ENCODE results near the gene FBN2.
A peak's percentile ranks its signal among the peaks of the same experiment; 100 is the strongest.

FBN2 gene

GRCh38 chr5:128551476-128551875, 13.4 kb upstream of the FBN2 start:
- Histone ChIP-seq H3K9ac (ENCODE audit: low read depth, low read length) (no peak overlapping the region), H3K27ac (ENCODE audit: low read length) (no peak overlapping the region), H3K4me3 (ENCODE audit: low read length) (no peak overlapping the region), H3K9me3 (ENCODE audit: insufficient read depth, low read depth, low read length) (peaks cover 11% of the 10 kb centered on the region; the same call in 1 of the 2 replicates), H3K4me1 (ENCODE audit: insufficient read depth, low read length) (no peaks in the 10 kb centered on the region), H3K27me3 (ENCODE audit: insufficient read depth, low read length) (no peaks in the 10 kb centered on the region), H3K36me3 (ENCODE audit: insufficient read depth, low read depth, low read length) (no peaks in the 10 kb centered on the region)

DNA sequence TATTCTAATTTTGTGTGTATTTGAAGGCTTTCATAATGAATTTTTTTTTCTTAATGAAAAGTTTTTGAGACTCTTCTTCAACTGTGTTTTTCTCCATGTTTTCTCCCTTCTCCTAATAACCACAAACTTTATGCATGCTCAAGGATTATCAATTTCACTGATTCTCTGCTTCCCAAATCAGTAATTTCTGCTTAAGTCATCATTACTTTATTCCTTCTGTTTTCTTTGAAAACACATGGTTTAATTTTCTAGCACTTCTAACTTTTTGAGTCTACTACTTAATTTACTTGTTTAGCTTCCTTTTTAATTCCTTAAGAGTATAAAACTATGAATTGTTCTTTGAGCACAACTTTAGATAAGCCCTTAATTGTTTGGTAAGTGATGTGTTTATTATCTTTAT, 11.5 kb upstream of the FBN2 start:
- Histone ChIP-seq H3K4me1 (ENCODE audit: insufficient read depth, low read length) (no peaks in the 10 kb centered on the region), H3K27ac (ENCODE audit: low read length) (no peak overlapping the region)

DNA sequence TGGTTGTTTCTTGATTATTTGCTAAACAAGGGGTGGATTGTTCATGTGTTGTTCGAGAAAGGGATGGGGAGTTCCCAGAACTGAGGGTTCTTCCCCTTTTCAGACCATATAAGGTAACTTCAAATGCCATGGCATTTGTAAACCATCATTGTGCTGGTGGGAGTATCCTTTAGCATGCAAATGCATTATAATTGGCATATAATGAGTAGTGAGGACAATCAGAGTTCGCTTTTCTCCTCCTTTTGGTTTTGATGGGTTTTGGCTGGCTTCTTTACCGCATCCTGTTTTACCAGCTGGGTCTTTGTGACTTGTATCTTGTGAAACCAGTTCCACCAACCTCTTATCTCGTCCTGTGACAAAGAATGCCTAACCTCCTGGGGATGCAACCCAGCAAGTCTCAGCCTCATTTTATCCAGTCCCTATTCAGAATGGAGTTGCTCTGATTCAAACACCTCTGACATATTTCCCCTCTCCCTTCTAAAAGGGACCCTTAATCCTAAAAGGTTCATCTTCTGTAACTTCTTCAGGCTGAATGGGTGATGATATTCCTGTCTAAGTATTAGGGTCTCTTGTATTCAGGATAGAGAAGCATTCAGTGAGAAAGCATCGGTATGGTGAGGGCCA, 8.7 kb upstream of the FBN2 start:
- H3K9me3 ChIP-seq (ENCODE audit: insufficient read depth, low read depth, low read length), result no peaks in the 10 kb centered on the region
- no peaks in the 10 kb centered on the region for H3K27me3 ChIP-seq (ENCODE audit: insufficient read depth, low read length)
- H3K27ac ChIP-seq (ENCODE audit: low read length), result no peak overlapping the region
- peak overlapping the region; percentile 40; the same call in 1 of the 2 replicates for H3K9ac ChIP-seq (ENCODE audit: low read depth, low read length)
- H3K4me1 ChIP-seq (ENCODE audit: insufficient read depth, low read length), result no peaks in the 10 kb centered on the region
- no peaks in the 10 kb centered on the region for H3K36me3 ChIP-seq (ENCODE audit: insufficient read depth, low read depth, low read length)
- H3K4me3 ChIP-seq (ENCODE audit: low read length), result no peak overlapping the region

More for the DNA sequence above, 11.5 kb upstream of the FBN2 start:
- H3K4me3 ChIP-seq (ENCODE audit: low read length), result no peak overlapping the region
- H3K36me3 ChIP-seq (ENCODE audit: insufficient read depth, low read depth, low read length), result no peaks in the 10 kb centered on the region
- no peak overlapping the region for H3K9ac ChIP-seq (ENCODE audit: low read depth, low read length)
- H3K27me3 ChIP-seq (ENCODE audit: insufficient read depth, low read length), result no peaks in the 10 kb centered on the region
- H3K9me3 ChIP-seq (ENCODE audit: insufficient read depth, low read depth, low read length), result peaks cover 11% of the 10 kb centered on the region; the same call in 1 of the 2 replicates

GRCh38 chr5:128541385-128541784, 3.3 kb upstream of the FBN2 start:
- Histone ChIP-seq H3K27ac (ENCODE audit: low read length) (no peak overlapping the region), H3K9me3 (ENCODE audit: insufficient read depth, low read depth, low read length) (no peaks in the 10 kb centered on the region), H3K9ac (ENCODE audit: low read depth, low read length) (no peak overlapping the region), H3K4me1 (ENCODE audit: insufficient read depth, low read length) (no peaks in the 10 kb centered on the region), H3K27me3 (ENCODE audit: insufficient read depth, low read length) (peaks cover 34% of the 10 kb centered on the region), H3K4me3 (ENCODE audit: low read length) (no peak overlapping the region), H3K36me3 (ENCODE audit: insufficient read depth, low read depth, low read length) (no peaks in the 10 kb centered on the region)

DNA sequence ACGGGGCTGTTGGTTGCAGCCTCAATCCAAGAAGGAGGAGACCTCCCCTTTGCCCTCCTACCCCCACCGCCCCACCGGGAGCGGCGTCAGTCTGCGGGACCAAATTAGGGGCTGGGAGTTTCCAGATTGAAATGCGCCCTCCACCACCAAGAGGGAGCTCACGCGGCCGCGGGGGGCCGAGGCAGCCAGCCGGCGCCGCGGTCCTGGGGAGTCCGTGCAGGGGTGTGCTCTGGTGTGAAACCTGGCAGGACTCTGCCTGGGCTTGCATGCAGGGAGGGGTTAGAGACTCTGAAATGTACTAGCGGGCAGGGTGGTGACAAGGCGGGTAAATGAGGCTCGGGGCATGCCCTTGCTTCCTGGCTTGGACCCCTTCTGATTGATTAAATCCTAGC, 989 bp upstream of the FBN2 start:
- H3K27ac ChIP-seq (ENCODE audit: low read length), result no peak overlapping the region
- H3K4me3 ChIP-seq (ENCODE audit: low read length), result peak overlapping the region; percentile 62
- peaks cover 53% of the 10 kb centered on the region for H3K27me3 ChIP-seq (ENCODE audit: insufficient read depth, low read length)
- H3K9me3 ChIP-seq (ENCODE audit: insufficient read depth, low read depth, low read length), result no peaks in the 10 kb centered on the region
- peaks cover 4% of the 10 kb centered on the region; the same call in 1 of the 2 replicates for H3K4me1 ChIP-seq (ENCODE audit: insufficient read depth, low read length)
- peak overlapping the region; percentile 68; the same call in 1 of the 2 replicates for H3K9ac ChIP-seq (ENCODE audit: low read depth, low read length)
- H3K36me3 ChIP-seq (ENCODE audit: insufficient read depth, low read depth, low read length), result no peaks in the 10 kb centered on the region

GRCh38 chr5:128538250-128539037, 399 bp upstream of the FBN2 start:
- peaks cover 4% of the 10 kb centered on the region; the same call in 1 of the 2 replicates for H3K4me1 ChIP-seq (ENCODE audit: insufficient read depth, low read length)
- H3K27me3 ChIP-seq (ENCODE audit: insufficient read depth, low read length), result peaks cover 53% of the 10 kb centered on the region
- no peaks in the 10 kb centered on the region for H3K9me3 ChIP-seq (ENCODE audit: insufficient read depth, low read depth, low read length)
- no peak overlapping the region for H3K27ac ChIP-seq (ENCODE audit: low read length)
- H3K9ac ChIP-seq (ENCODE audit: low read depth, low read length), result peak overlapping the region; percentile 68; the same call in 1 of the 2 replicates
- H3K4me3 ChIP-seq (ENCODE audit: low read length), result peak overlapping the region; percentile 62
- no peaks in the 10 kb centered on the region for H3K36me3 ChIP-seq (ENCODE audit: insufficient read depth, low read depth, low read length)

- H3K27ac ChIP-seq (ENCODE audit: low read length), result no peak overlapping the region
- peaks cover 53% of the 10 kb centered on the region for H3K27me3 ChIP-seq (ENCODE audit: insufficient read depth, low read length)
- H3K9ac ChIP-seq (ENCODE audit: low read depth, low read length), result peak overlapping the region; percentile 67; the same call in 1 of the 2 replicates
These were observed 635 bp downstream of the FBN2 start for GRCh38 chr5:128537221-128537999.

GRCh38 chr5:128536254-128537220, 1.5 kb downstream of the FBN2 start:
- peak overlapping the region; percentile 62 for H3K4me3 ChIP-seq (ENCODE audit: low read length)

More at GRCh38 chr5:128537221-128537999, 635 bp downstream of the FBN2 start:
- Histone ChIP-seq H3K4me3 (ENCODE audit: low read length) (peak overlapping the region; percentile 62), H3K9me3 (ENCODE audit: insufficient read depth, low read depth, low read length) (no peaks in the 10 kb centered on the region), H3K4me1 (ENCODE audit: insufficient read depth, low read length) (peaks cover 4% of the 10 kb centered on the region; the same call in 1 of the 2 replicates), H3K36me3 (ENCODE audit: insufficient read depth, low read depth, low read length) (no peaks in the 10 kb centered on the region)

DNA sequence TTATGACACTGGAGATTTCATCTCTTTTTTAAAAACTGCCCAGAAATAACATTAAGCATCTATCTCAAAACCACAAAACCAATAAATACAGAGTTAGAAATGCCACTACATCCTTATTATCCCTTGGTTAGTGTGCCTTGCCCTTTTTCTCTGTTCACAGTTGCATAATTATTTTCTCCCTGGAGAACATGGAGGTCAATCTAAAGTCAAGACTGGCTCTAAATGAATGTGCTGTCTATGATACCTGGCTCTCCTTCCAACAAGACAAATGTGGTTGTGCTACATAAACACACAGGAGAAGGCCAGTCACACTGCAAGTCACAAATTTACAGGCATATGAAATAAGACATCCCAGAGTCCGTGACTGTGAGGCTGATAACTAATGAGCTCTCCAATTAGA, 2.8 kb downstream of the FBN2 start:
- Histone ChIP-seq H3K4me1 (ENCODE audit: insufficient read depth, low read length) (peaks cover 9% of the 10 kb centered on the region), H3K27me3 (ENCODE audit: insufficient read depth, low read length) (peaks cover 48% of the 10 kb centered on the region), H3K36me3 (ENCODE audit: insufficient read depth, low read depth, low read length) (0 out of 2 replicates have a peak, but pooled peaks cover 3% of the 10 kb centered on the region), H3K4me3 (ENCODE audit: low read length) (peak overlapping the region; percentile 62; the same call in 1 of the 2 replicates), H3K9ac (ENCODE audit: low read depth, low read length) (no peak overlapping the region), H3K27ac (ENCODE audit: low read length) (no peak overlapping the region), H3K9me3 (ENCODE audit: insufficient read depth, low read depth, low read length) (no peaks in the 10 kb centered on the region)

More at GRCh38 chr5:128536254-128537220, 1.5 kb downstream of the FBN2 start:
- H3K27me3 ChIP-seq (ENCODE audit: insufficient read depth, low read length), result peaks cover 53% of the 10 kb centered on the region
- no peaks in the 10 kb centered on the region for H3K9me3 ChIP-seq (ENCODE audit: insufficient read depth, low read depth, low read length)
- peaks cover 9% of the 10 kb centered on the region for H3K4me1 ChIP-seq (ENCODE audit: insufficient read depth, low read length)
- H3K27ac ChIP-seq (ENCODE audit: low read length), result no peak overlapping the region
- peak overlapping the region; percentile 67; the same call in 1 of the 2 replicates for H3K9ac ChIP-seq (ENCODE audit: low read depth, low read length)
- no peaks in the 10 kb centered on the region for H3K36me3 ChIP-seq (ENCODE audit: insufficient read depth, low read depth, low read length)

- H3K4me3 ChIP-seq (ENCODE audit: low read length), result no peak overlapping the region
- H3K36me3 ChIP-seq (ENCODE audit: insufficient read depth, low read depth, low read length), result 0 out of 2 replicates have a peak, but pooled peaks cover 7% of the 10 kb centered on the region
- H3K4me1 ChIP-seq (ENCODE audit: insufficient read depth, low read length), result peaks cover 9% of the 10 kb centered on the region
- no peak overlapping the region for H3K9ac ChIP-seq (ENCODE audit: low read depth, low read length)
- H3K27me3 ChIP-seq (ENCODE audit: insufficient read depth, low read length), result peaks cover 44% of the 10 kb centered on the region
- no peaks in the 10 kb centered on the region for H3K9me3 ChIP-seq (ENCODE audit: insufficient read depth, low read depth, low read length)
- H3K27ac ChIP-seq (ENCODE audit: low read length), result no peak overlapping the region
These were observed 3.3 kb downstream of the FBN2 start for GRCh38 chr5:128534726-128535125.
